Measurements from ENCODE around the gene MRPL42. TPM values are rescaled to one million over a fixed set of nuclear protein-coding genes. Genes with fewer than 3 reads are reported as not detected.

MRPL42 gene
- total RNA-seq, 2 donors from 2014 or later, result 39.8 to 64.9 TPM

DNA sequence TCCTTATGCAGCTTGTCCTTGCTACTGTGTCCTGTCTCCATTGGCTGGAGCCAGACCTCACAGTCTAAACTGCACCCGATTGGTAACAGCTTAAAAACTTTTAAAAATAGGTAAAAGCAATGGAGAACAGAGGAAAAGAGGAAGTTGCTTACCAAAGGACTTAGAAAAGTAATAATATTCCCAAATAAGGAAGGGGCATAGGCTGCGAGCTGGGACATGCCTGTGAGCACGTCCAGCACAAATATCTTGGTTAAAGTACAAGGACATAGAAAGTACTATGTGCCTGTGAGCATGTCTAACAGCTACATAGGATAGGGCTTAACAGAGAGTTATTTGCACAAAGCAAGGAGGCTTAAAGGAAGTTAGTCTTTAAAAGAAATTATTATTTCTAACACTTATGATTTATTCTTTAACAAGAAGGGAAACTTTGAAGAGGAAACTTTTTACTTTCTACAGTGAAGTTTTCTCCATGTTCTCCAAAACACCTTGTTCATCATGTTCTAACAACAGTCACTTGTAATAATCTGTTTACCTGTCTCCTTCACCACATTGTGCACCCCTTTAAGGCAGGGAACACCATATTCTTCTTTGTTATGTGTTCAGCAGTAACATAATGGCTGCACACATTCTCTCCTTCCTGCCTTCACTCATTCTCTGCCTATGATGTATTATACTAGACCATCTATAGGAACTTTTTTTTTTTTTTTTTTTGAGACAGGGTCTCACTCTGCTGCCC is 15.7 kb upstream of the MRPL42 start:
- Histone ChIP-seq H3K27me3 (replicated peaks; ENCODE audit: insufficient read depth) (no peaks in the 10 kb centered on the region), H3K4me1 (replicated peaks) (no peaks in the 10 kb centered on the region), H3K27ac (peak overlapping the region in 1 of 2 donors; percentile 41), H3K9me3 (no peaks in the 10 kb centered on the region), H3K36me3 (no peaks in the 10 kb centered on the region), H3K4me3 (no peak overlapping the region)
- 58% methylated on average over 3 of the region's 3 CpGs for WGBS
- TF ChIP-seq POLR2AphosphoS5 (IDR thresholded peaks at IDR 0.05), result peak; percentile 13
- TF ChIP-seq, protein P1, sequence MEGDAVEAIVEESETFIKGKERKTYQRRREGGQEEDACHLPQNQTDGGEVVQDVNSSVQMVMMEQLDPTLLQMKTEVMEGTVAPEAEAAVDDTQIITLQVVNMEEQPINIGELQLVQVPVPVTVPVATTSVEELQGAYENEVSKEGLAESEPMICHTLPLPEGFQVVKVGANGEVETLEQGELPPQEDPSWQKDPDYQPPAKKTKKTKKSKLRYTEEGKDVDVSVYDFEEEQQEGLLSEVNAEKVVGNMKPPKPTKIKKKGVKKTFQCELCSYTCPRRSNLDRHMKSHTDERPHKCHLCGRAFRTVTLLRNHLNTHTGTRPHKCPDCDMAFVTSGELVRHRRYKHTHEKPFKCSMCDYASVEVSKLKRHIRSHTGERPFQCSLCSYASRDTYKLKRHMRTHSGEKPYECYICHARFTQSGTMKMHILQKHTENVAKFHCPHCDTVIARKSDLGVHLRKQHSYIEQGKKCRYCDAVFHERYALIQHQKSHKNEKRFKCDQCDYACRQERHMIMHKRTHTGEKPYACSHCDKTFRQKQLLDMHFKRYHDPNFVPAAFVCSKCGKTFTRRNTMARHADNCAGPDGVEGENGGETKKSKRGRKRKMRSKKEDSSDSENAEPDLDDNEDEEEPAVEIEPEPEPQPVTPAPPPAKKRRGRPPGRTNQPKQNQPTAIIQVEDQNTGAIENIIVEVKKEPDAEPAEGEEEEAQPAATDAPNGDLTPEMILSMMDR (IDR thresholded peaks at IDR 0.05), result no peak
- intact Hi-C loops (cut with DNase I), result no loop called here
- DNase-seq (ENCODE audit: low spot score), result no peak

- H3K27me3 ChIP-seq (replicated peaks; ENCODE audit: insufficient read depth), result no peaks in the 10 kb centered on the region
- DNase-seq (ENCODE audit: low spot score), result no peak
- H3K36me3 ChIP-seq, result no peaks in the 10 kb centered on the region
- intact Hi-C loops (cut with DNase I), result no loop called here
- no peaks in the 10 kb centered on the region for H3K9me3 ChIP-seq
- no peaks in the 10 kb centered on the region for H3K4me1 ChIP-seq (replicated peaks)
- H3K27ac ChIP-seq, result no peak overlapping the region
- no peak for TF ChIP-seq POLR2A (IDR thresholded peaks at IDR 0.05)
- TF ChIP-seq, protein P1 (IDR thresholded peaks at IDR 0.05), result no peak
- TF ChIP-seq POLR2AphosphoS5 (IDR thresholded peaks at IDR 0.05), result no peak
- WGBS, result 83% methylated on average over 5 of the region's 5 CpGs
- no peak overlapping the region for H3K4me3 ChIP-seq
These were observed 13.7 kb upstream of the MRPL42 start for GRCh38 chr12:93453633-93454032.

DNA sequence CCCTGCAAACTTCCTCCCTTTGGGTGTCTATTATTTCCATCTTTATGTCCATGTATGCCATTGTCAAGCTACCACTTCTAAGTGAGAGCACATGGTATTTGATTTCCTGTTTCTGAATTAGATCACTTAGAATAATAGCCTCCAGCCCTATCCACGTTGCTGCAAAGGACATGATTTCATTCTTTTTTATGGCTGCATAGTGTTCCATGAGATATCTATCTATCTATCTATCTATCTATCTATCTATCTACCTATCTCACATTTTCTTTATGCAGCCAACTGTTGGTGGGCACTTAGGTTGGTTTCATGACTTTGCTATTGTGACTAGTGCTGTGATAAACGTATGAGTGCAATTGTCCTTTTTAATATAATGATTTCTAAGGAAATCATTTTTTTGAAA is 11.2 kb upstream of the MRPL42 start:
- Histone ChIP-seq H3K36me3 (no peaks in the 10 kb centered on the region), H3K4me3 (no peak overlapping the region), H3K27me3 (replicated peaks; ENCODE audit: insufficient read depth) (no peaks in the 10 kb centered on the region), H3K9me3 (no peaks in the 10 kb centered on the region), H3K27ac (no peak overlapping the region), H3K4me1 (replicated peaks) (no peaks in the 10 kb centered on the region)
- WGBS, result 75% methylated on average over 2 of the region's 2 CpGs
- no peak for DNase-seq (ENCODE audit: low spot score)
- TF ChIP-seq POLR2AphosphoS5 (IDR thresholded peaks at IDR 0.05) (no peak), POLR2A (IDR thresholded peaks at IDR 0.05) (no peak)
- TF ChIP-seq, protein P1 (IDR thresholded peaks at IDR 0.05), result no peak
- intact Hi-C loops (cut with DNase I), result no loop called here

GRCh38 chr12:93459097-93459496 is 8.2 kb upstream of the MRPL42 start:
- Histone ChIP-seq H3K27me3 (replicated peaks; ENCODE audit: insufficient read depth) (no peaks in the 10 kb centered on the region), H3K36me3 (no peaks in the 10 kb centered on the region), H3K9me3 (no peaks in the 10 kb centered on the region), H3K4me1 (replicated peaks) (no peaks in the 10 kb centered on the region), H3K27ac (no peak overlapping the region), H3K4me3 (no peak overlapping the region)
- WGBS, result 95% methylated on average over 5 of the region's 5 CpGs
- TF ChIP-seq POLR2AphosphoS5 (IDR thresholded peaks at IDR 0.05) (no peak), POLR2A (IDR thresholded peaks at IDR 0.05) (no peak)
- TF ChIP-seq, protein P1 (IDR thresholded peaks at IDR 0.05), result no peak
- intact Hi-C loops (cut with DNase I), result no loop called here
- no peak for DNase-seq (ENCODE audit: low spot score)

- no peaks in the 10 kb centered on the region for H3K9me3 ChIP-seq
- no peaks in the 10 kb centered on the region for H3K36me3 ChIP-seq
- TF ChIP-seq, protein P1 (IDR thresholded peaks at IDR 0.05), result no peak
- no peak for TF ChIP-seq POLR2A (IDR thresholded peaks at IDR 0.05)
- TF ChIP-seq POLR2AphosphoS5 (IDR thresholded peaks at IDR 0.05), result no peak
- no peak overlapping the region for H3K4me3 ChIP-seq
- H3K27me3 ChIP-seq (replicated peaks; ENCODE audit: insufficient read depth), result no peaks in the 10 kb centered on the region
- WGBS, result 63% methylated on average over 6 of the region's 6 CpGs
- no peak for DNase-seq (ENCODE audit: low spot score)
- no peaks in the 10 kb centered on the region for H3K4me1 ChIP-seq (replicated peaks)
- H3K27ac ChIP-seq, result no peak overlapping the region
- intact Hi-C loops (cut with DNase I), result no loop called here
These were observed 7.3 kb upstream of the MRPL42 start for GRCh38 chr12:93460003-93460402.

Data from prostate gland (tissue), 2 donors.